K562 (cell line): Measurements from ENCODE around the gene CLCN4. TPM values are rescaled to one million over a fixed set of nuclear protein-coding genes. Genes with fewer than 3 reads are reported as not detected.

Experiments used
- ATF4 ChIP-seq: fragments of 450-650 bp; formaldehyde crosslinking; IDR thresholded peaks from 2 replicates; pipeline ENCODE4 v1.4.0; 2022; ENCODE audit warnings: mild to moderate bottlenecking, moderate library complexity
- MGA ChIP-seq: fragments of 450-650 bp; IDR thresholded peaks from 2 replicates; pipeline ENCODE4 v1.6.1; 2016; ENCODE audit warnings: mild to moderate bottlenecking, moderate library complexity
- NCOA4 ChIP-seq: fragments of 450-650 bp; IDR thresholded peaks from 2 replicates; pipeline ENCODE4 v1.6.1; 2018; ENCODE audit warnings: mild to moderate bottlenecking; ENCODE audit not compliant: partially characterized antibody
- SRSF1 ChIP-seq: fragments of 200-400 bp; formaldehyde crosslinking; IDR thresholded peaks from 2 replicates; pipeline ENCODE4 v1.6.1; 2017; ENCODE audit warnings: mild to moderate bottlenecking, low read depth, low read length, moderate library complexity
- ZBTB11 ChIP-seq, 3 experiments: fragments of 200-800 bp in 1 of 3; fragments of 250-450 bp in 1 of 3; fragments of 450-650 bp in 1 of 3; sonication (Bioruptor Pico) in 1 of 3; sonication (Bioruptor generic) in 1 of 3; formaldehyde crosslinking in 1 of 3; IDR thresholded peaks; 2 replicates each; pipeline versions ENCODE4 v1.6.1 to v1.8.0; 2016 to 2022; ENCODE audit warnings: mild to moderate bottlenecking in 2 of 3, missing genetic modification characterization in 2 of 3, missing compliant biosample characterization in 1 of 3, moderate library complexity in 1 of 3
- ZNF143 ChIP-seq: sonication (generic); formaldehyde crosslinking; IDR thresholded peaks from 2 replicates; pipeline ENCODE4 v1.9.0; 2022; ENCODE audit warnings: mild to moderate bottlenecking, missing genetic modification reagents
- polyA plus RNA-seq, 8 experiments: library from polyadenylated mRNA; depleted of rRNA in 4 of 8; stranded (reverse) in 5 of 8; unstranded in 3 of 8; fragments of >200 nt; fragmentation: Nextera tagmentation in 2 of 8; fragmentation: Illumina TruSeq in 1 of 8; extraction: Ambion mirVana in 2 of 8; extraction: Trizol in 1 of 8; gene quantifications; 2 replicates each; pipeline versions ENCODE4 v1.2.1 to v1.2.3, GENCODE V29; 2011 to 2014; ENCODE audit warnings: inconsistent platforms in 1 of 8, missing spikeins in 1 of 8
- total RNA-seq, 7 experiments: library from RNA; depleted of rRNA in 6 of 7; stranded (reverse); fragments of >200 nt in 6 of 7; fragmentation: Illumina TruSeq in 2 of 7; extraction: Trizol in 2 of 7; gene quantifications; 2 replicates each; pipeline versions ENCODE4 v1.2.1 to v1.2.3, GENCODE V29; 2011 to 2021; ENCODE audit warnings: low replicate concordance in 1 of 7
- TF ChIP-seq, protein P1 (sequence below), 2 experiments: fragments of 450-650 bp in 1 of 2; sonication (generic) in 1 of 2; formaldehyde crosslinking; conservative IDR thresholded peaks; 2 replicates each; pipeline versions ENCODE4 v1.4.0 to v1.8.1; 2020 to 2022; ENCODE audit warnings: mild to moderate bottlenecking in 1 of 2, missing genetic modification reagents in 1 of 2
- TF ChIP-seq, protein P2 (sequence below), 2 experiments: fragments of 450-650 bp in 1 of 2; sonication (generic) in 1 of 2; formaldehyde crosslinking in 1 of 2; IDR thresholded peaks in 1 of 2; conservative IDR thresholded peaks in 1 of 2; 2 replicates each; pipeline versions ENCODE4 v1.6.1 to v1.8.1; 2016 to 2023; ENCODE audit warnings: mild to moderate bottlenecking in 2 of 2, moderate library complexity in 2 of 2, inconsistent platforms in 1 of 2, missing genetic modification reagents in 1 of 2

The CLCN4 gene
- total and polyA plus RNA-seq, 9 of the 15 experiments (the other 6 are each of a cell fraction or from before 2014, with no cell fraction given) = 0.03 to 0.24 (median 0.10) TPM; not detected in 1

DNA sequence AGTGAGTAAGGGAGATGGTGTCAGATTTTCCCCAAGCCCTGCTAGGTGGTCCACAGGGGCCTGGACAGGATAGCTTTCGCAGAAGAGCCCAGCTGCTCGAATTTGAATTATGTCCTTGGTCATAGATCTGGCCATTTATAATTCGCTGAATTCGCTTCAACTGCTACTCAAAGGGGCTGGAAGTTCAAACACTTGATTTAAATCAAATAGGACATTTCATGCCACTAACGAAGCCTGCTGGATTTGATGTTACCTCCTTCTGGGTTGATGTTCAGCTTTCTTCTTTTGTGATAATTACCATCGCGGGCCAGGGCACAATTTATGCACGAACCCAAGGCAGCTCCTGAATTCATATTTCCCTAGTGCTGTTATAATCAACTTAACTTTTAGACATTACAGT lies 67.0 kb downstream of the CLCN4 start (continued):
- TF ChIP-seq ZBTB11 (CRISPR knock-in tag; IDR thresholded peaks at IDR 0.05) = no peak
- no peak for TF ChIP-seq MGA
- TF ChIP-seq, protein P1, sequence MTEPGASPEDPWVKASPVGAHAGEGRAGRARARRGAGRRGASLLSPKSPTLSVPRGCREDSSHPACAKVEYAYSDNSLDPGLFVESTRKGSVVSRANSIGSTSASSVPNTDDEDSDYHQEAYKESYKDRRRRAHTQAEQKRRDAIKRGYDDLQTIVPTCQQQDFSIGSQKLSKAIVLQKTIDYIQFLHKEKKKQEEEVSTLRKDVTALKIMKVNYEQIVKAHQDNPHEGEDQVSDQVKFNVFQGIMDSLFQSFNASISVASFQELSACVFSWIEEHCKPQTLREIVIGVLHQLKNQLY (CRISPR knock-in tag; conservative IDR thresholded peaks at IDR 0.05) = no peak
- TF ChIP-seq, protein P2, sequence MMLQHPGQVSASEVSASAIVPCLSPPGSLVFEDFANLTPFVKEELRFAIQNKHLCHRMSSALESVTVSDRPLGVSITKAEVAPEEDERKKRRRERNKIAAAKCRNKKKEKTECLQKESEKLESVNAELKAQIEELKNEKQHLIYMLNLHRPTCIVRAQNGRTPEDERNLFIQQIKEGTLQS (IDR thresholded peaks at IDR 0.05) = no peak
- TF ChIP-seq, protein P2 (CRISPR knock-in tag; conservative IDR thresholded peaks at IDR 0.05) = no peak
- no peak for TF ChIP-seq SRSF1
- no peak for TF ChIP-seq NCOA4
- TF ChIP-seq ZNF143 (CRISPR knock-in tag) = no peak
- no peak for TF ChIP-seq ATF4 (CRISPR knock-in tag)
